ENCODE results near the gene CEP250. TPM values are rescaled to one million over a fixed set of nuclear protein-coding genes. Genes with fewer than 3 reads are reported as not detected.
"Not testable (repeated sequence)": the region's sequence is repeated elsewhere in the genome, so short reads cannot be mapped to it uniquely, and the experiment has no call there.

CEP250 gene
- total RNA-seq, 1 donor from 2014 or later, result 15.9 TPM

- intact Hi-C loops (cut with DNase I), result no loop called here
- ATAC-seq, result no peak
- DNase-seq (ENCODE audit: missing footprints), result no peak
Measured at GRCh38 chr20:35511814-35512420, 56.5 kb downstream of the CEP250 start.

- ATAC-seq (no peak), DNase-seq (ENCODE audit: missing footprints) (no peak)
- intact Hi-C loops (cut with DNase I), result no loop called here
Measured at GRCh38 chr20:35514371-35514932, 59.1 kb downstream of the CEP250 start.

DNA sequence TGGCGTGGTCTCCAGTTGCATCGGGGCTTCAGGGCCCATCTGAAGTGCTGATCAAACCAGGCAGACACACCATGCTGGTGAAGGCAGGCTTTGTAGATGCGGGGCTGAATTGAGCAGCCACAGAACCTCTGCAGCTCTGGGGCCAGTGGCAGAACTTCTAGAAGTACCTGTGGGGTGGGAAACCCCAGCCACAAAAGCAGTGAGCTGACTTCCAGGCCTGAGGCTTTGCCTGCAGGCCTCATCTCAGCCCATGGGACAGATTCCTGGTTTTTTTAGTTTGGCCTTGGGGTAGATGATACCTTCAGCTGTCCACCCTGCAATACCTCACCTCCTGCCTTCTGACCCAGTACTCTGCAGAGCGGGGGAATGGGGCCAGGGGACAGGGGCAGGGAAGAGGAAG is 59.9 kb downstream of the CEP250 start:
- DNase-seq (ENCODE audit: missing footprints) (no peak), ATAC-seq (no peak)
- intact Hi-C loops (cut with DNase I), result no loop called here

DNA sequence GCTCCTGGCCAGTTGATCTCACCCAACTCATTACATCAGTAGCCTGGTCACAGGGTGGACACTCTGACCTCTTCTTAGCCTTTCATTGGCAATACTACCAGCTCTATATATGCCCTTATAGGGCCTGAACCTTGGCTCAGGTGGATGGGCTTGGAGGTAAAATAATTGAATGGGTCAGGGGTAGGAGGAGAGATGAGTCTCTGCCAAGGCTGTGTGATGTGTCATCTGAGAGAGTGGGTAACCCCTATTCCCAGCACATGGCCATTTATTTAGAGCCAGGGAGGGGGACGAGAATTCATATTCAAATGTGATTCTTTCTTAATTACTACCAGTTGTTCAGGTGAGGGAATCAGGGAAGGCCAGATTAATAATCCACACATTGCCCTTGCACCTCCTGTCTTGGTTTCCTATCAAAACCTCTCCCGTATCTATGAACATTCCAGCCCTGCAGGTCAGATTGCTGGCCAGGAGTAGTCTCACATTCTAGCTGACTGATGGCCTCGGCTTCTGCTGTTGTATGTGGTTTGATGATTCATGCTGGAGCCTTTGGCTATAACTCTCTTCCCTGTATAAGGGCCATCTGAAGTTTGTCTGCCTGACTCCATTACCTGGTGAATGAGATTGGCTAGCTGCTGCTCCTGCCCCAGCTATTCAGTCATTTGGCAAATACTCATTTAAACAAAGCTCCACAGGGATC is 60.7 kb downstream of the CEP250 start:
- ATAC-seq (no peak), DNase-seq (ENCODE audit: missing footprints) (no peak)
- intact Hi-C loops (cut with DNase I), result no loop called here

DNA sequence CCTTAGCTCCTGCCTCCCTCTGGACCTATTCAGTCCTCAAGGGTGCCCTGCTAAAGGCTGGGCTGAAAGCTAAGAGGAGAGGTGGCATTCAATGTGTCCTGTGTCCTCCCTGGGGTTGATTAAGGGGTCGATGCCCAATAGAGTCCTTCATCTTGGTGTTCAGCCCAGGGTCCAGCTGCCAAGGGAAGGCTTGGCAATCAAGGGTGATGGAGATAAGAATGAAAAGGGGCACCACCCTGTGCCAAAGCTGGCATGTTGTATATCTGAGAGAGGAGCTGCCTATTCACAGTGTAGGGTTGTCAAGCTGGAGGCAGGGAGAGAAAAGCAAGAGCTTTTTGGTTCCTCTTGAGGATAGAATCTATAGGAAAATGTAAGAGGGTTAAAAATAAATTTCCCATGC is 61.7 kb downstream of the CEP250 start:
- DNase-seq (ENCODE audit: missing footprints) (no peak), ATAC-seq (peak; percentile 66)
- intact Hi-C loops (cut with DNase I), result no loop called here

- DNase-seq (ENCODE audit: missing footprints); ATAC-seq; intact Hi-C loops (cut with DNase I): not testable (repeated sequence)
Measured at GRCh38 chr20:35517767-35518166, 62.4 kb downstream of the CEP250 start.

- intact Hi-C loops (cut with DNase I), result no loop called here
- ATAC-seq (no peak), DNase-seq (ENCODE audit: missing footprints) (no peak)
Measured at GRCh38 chr20:35518955-35519354, 63.6 kb downstream of the CEP250 start.

DNA sequence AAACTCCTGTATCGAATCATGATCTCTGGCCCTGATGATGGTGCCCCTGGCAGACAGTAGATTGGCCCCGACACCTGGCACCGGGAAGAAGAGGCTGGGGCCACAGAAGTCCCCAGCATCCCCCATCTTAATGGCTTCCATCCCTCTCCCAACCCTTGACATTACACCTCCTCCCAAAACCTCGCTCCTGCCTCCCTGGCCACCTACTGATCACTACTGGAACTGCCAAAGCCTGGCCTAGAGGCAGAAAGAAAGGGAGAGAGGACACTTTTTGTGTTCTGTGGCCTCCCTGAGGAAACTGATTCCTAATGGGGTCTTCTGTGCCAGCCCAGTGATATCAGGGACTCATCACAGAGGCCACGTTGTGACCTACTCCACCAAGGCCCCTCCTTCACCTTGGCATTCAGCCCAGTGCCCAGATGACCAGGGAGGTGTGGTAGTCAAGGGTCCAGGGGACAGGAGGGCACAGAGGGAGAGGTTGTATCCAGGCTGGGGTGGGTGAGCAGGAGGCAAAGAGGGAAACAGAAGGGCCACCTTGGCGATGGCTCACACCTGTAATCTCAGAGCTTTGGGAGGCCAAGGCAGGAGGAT is 68.0 kb downstream of the CEP250 start:
- intact Hi-C loops (cut with DNase I), result no loop called here
- DNase-seq (ENCODE audit: missing footprints), result no peak
- no peak for ATAC-seq

DNA sequence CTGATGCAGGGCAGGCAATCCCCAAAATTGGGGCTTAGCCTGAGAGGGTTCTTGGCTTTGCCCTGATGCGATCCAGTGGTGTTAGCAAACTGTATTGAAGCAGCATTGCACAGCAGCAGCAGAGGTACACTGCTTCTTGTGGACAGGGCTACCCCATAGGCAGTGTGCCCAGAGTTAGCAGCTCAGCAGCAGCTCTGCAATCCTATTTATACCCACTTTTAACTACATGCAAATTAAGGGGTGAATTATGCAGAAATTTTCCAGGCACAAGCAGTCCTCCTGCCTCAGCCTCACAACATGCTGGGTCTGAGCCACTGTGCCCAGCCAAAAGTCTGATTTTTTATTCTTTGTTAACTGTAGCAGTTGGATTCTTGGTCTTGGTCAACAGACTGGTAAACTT is 70.2 kb downstream of the CEP250 start:
- no peak for ATAC-seq
- intact Hi-C loops (cut with DNase I), result no loop called here
- no peak for DNase-seq (ENCODE audit: missing footprints)

- no peak for DNase-seq (ENCODE audit: missing footprints)
- no peak for ATAC-seq
- intact Hi-C loops (cut with DNase I), result no loop called here
Measured at GRCh38 chr20:35527122-35527769, 71.8 kb downstream of the CEP250 start.

GRCh38 chr20:35529552-35529951 is 74.2 kb downstream of the CEP250 start, which contains the start of gene C20orf173:
TSS of gene C20orf173 (minus strand) at chr20:35529652. CDS start at chr20:35529373, 279 bp downstream.
- intact Hi-C loops (cut with DNase I), result no loop called here

DNA sequence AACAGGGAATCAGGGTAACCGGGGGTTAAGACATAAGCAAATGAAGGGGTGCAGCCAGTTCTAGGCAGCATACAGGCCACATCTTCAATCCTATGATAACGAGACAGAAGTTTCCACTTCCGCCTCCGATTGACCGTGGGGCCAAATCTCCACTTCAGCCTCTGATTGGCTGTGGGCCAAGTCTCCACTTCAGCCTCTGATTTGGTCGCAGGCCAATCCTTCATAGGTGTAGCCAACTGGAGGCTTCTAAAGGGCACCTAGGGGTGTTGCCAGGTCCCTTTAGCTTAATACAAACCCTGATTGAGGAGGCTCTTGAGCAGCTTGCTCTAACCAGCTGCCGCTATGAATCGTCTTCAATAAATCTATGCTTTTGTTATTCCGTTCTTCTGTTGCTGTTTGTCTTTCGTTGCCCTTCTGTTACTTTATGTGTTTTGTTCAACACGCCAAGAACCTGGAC is 84.4 kb downstream of the CEP250 start:
- intact Hi-C loops (cut with DNase I), result loop anchor here (5.0 kb wide), 1 partner anchor 203 kb away; the partner anchor contains the start of gene RBM39
- DNase-seq (ENCODE audit: missing footprints), result no peak

More at GRCh38 chr20:35529552-35529951, 74.2 kb downstream of the CEP250 start, which contains the start of gene C20orf173:
- DNase-seq (ENCODE audit: missing footprints), result no peak
- ATAC-seq, result no peak

DNA sequence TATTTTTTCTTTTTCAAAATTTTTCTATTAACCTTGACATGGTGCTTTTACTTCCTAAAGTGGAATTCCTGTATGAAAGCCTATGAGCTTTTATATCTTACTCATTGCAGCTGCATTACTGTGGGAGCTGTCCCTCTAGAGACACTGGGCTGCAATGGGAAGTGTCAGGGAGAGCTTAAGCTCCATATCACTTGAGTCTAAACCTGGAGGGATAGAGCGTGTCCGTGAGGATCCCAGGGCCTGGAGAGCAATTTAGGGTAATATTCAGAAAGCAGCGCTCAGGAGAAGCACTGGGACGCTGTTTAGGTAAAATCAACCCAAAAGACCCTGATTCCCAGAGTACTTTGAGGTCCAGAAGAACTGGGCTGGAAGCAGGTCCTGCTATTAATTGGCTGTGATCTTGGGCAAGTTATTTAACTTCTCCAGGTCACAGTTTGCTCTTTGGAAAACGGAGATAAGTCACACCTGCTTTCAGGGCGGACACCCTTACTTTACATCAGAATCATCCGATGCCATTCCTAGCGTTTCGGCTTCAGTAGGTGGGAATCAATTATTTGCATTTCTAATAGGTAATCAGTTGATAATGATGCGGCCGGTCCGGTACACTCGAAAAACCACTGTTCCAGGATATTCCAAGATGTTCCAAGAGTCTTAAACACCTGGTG is 85.9 kb downstream of the CEP250 start:
- intact Hi-C loops (cut with DNase I), result loop anchor here (5.0 kb wide), 1 partner anchor 201 kb away; the partner anchor contains the start of gene RBM39
- no peak for DNase-seq (ENCODE audit: missing footprints)
- ATAC-seq, result no peak

More for the DNA sequence above, 84.4 kb downstream of the CEP250 start:
- no peak for ATAC-seq

GRCh38 chr20:35541783-35542662 is 86.6 kb downstream of the CEP250 start, which contains the start of gene ERGIC3:
TSS of gene ERGIC3 (plus strand) at chr20:35542078. CDS start at chr20:35542098, 20 bp downstream.
- ATAC-seq, result peak; percentile 100
- peak; percentile 99 for DNase-seq (ENCODE audit: missing footprints)
- intact Hi-C loops (cut with DNase I), result loop anchor here (5.0 kb wide), 1 partner anchor 200 kb away; the partner anchor contains the start of gene RBM39

GRCh38 chr20:35542990-35543389 is 87.6 kb downstream of the CEP250 start:
- ATAC-seq (no peak), DNase-seq (ENCODE audit: missing footprints) (no peak)
- intact Hi-C loops (cut with DNase I), result loop anchor here (5.0 kb wide), 1 partner anchor 199 kb away; the partner anchor contains the start of gene RBM39

GRCh38 chr20:35544436-35544835 is 89.0 kb downstream of the CEP250 start:
- DNase-seq (ENCODE audit: missing footprints) (no peak), ATAC-seq (no peak)
- intact Hi-C loops (cut with DNase I), result loop anchor here (5.0 kb wide), 1 partner anchor 198 kb away; the partner anchor contains the start of gene RBM39

DNA sequence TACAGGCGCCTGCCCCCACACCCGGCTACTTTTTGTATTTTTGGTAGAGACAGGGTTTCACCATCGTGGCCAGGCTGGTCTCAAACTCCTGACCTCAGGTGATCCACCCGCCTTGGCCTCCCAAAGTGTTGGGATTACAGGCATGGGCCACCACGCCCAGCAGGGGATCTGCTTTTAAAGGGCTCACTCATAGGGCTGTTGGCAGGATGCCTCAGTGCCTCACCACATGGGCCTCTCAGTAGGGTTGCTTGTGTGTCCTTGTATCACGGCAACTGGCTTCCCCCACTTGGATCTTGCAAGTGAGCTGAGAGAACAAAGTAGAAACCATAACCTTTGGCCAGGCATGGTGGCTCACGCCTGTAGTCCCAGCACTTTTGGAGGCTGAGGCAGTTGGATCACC is 89.5 kb downstream of the CEP250 start:
- intact Hi-C loops (cut with DNase I), result loop anchor here (5.0 kb wide), 1 partner anchor 197 kb away; the partner anchor contains the start of gene RBM39
- ATAC-seq; DNase-seq (ENCODE audit: missing footprints): not testable (repeated sequence)

Data from Right ventricle myocardium inferior (tissue), 1 donor.